ENCODE measurements around the gene FAT1. TPM values are rescaled to one million over a fixed set of nuclear protein-coding genes. Genes with fewer than 3 reads are reported as not detected.

FAT1 gene
- total and polyA plus RNA-seq, 5 donors from 2014 or later = 0.10 TPM; not detected in 4

DNA sequence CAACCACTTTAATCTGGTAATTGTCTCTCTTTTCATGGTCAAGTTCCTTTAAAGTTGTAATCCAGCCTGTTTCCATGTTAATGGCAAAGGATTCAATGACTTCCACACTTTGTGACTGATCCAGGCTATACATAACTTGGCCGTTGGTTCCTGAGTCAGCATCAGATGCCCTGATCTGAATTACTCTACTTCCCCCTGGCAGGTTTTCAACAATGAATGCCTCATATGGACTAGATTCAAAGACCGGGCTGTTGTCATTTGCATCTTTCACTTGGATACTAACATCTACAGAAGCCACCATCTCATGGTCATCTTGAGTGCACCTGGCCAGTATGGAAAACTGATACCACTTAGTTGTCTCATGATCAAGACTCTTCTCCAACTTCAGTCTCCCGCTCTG, 105.7 kb downstream of the FAT1 start:
- Histone ChIP-seq H3K4me1 (ENCODE audit: control insufficient read depth, insufficient read depth, low read length, poor library complexity, severe bottlenecking) (no peaks in the 10 kb centered on the region), H3K27me3 (ENCODE audit: control insufficient read depth, insufficient read depth, low read length) (no peaks in the 10 kb centered on the region), H3K27ac (ENCODE audit: insufficient read depth, low read length, poor library complexity, severe bottlenecking) (no peak overlapping the region), H3K9me3 (ENCODE audit: control insufficient read depth in 2 of 2, low read length in 2 of 2) (no peaks in the 10 kb centered on the region), H3K36me3 (ENCODE audit: control insufficient read depth, insufficient read depth, low read length) (no peaks in the 10 kb centered on the region), H3K4me3 (ENCODE audit: low read depth, low read length) (no peak overlapping the region)
- Mint-ChIP-seq H3K9me3 (peaks cover 0 to 5% (median 2%) of the 10 kb centered on the region in 7 donors), H3K36me3 (no peaks in the 10 kb centered on the region), H3K4me3 (no peak overlapping the region), H3K27me3 (no peaks in the 10 kb centered on the region), H3K27ac (no peak overlapping the region), H3K4me1 (no peaks in the 10 kb centered on the region)
- DNase-seq (no peak), ATAC-seq (ENCODE audit: low read depth in 2 of 2) (no peak)

DNA sequence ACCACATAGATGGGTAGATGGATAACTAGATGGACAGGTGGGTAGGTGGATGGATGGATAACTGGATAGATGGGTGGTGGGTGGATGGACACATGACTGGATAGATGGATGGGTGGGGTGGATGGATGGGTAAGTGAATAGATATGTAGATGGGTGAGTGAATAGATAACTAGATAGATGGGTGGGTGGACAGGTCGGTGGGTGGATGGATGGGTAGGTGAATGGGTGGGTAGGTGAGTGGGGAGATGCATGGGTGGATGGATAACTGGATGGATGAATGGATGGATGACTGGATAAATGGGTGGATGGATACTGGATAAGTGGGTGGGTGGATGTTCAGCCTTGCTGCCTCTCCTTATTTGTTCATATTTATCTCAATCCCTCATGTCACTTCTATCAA, 116.2 kb downstream of the FAT1 start:
- H3K4me3 ChIP-seq (ENCODE audit: low read depth, low read length) = no peak overlapping the region
- H3K4me1 Mint-ChIP-seq = no peaks in the 10 kb centered on the region
- no peaks in the 10 kb centered on the region for H3K27me3 ChIP-seq (ENCODE audit: control insufficient read depth, insufficient read depth, low read length)
- H3K4me1 ChIP-seq (ENCODE audit: control insufficient read depth, insufficient read depth, low read length, poor library complexity, severe bottlenecking) = no peaks in the 10 kb centered on the region
- peaks cover 2 to 13% (median 7%) of the 10 kb centered on the region in 7 donors for H3K9me3 Mint-ChIP-seq
- no peaks in the 10 kb centered on the region for H3K36me3 ChIP-seq (ENCODE audit: control insufficient read depth, insufficient read depth, low read length)
- H3K27ac ChIP-seq (ENCODE audit: insufficient read depth, low read length, poor library complexity, severe bottlenecking) = no peak overlapping the region
- peaks cover 4% of the 10 kb centered on the region for H3K27me3 Mint-ChIP-seq
- DNase-seq = no peak
- H3K27ac Mint-ChIP-seq = no peak overlapping the region
- no peaks in the 10 kb centered on the region for H3K36me3 Mint-ChIP-seq
- H3K9me3 ChIP-seq (ENCODE audit: control insufficient read depth in 2 of 2, low read length in 2 of 2) = no peaks in the 10 kb centered on the region
- H3K4me3 Mint-ChIP-seq = no peak overlapping the region
- ATAC-seq (ENCODE audit: low read depth in 2 of 2) = no peak

DNA sequence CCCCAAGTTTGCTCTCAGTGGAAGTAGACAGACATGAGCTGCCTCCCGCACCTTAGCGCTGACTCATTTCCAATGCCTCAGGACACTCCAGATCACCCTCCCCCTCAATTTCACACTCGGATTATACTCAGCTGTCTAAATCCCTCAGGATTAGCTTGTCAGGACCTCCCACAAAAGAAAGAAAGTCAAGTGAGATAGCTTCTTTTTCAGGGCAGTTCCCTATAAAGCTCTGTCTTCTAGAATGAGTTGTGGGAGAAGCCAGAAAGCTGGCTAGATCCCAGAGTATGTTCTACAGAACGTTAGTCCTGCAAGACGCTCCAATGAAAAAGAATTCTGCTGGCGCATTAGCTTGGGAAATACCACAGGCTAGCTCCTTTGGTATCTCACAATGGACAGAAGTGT, 117.1 kb downstream of the FAT1 start:
- H3K36me3 ChIP-seq (ENCODE audit: control insufficient read depth, insufficient read depth, low read length) = no peaks in the 10 kb centered on the region
- H3K27ac ChIP-seq (ENCODE audit: insufficient read depth, low read length, poor library complexity, severe bottlenecking) = no peak overlapping the region
- Mint-ChIP-seq H3K4me3 (no peak overlapping the region), H3K4me1 (no peaks in the 10 kb centered on the region), H3K27me3 (peaks cover 4% of the 10 kb centered on the region), H3K9me3 (peaks cover 2 to 13% (median 8%) of the 10 kb centered on the region in 7 donors), H3K36me3 (no peaks in the 10 kb centered on the region), H3K27ac (no peak overlapping the region)
- no peak overlapping the region for H3K4me3 ChIP-seq (ENCODE audit: low read depth, low read length)
- DNase-seq (no peak), ATAC-seq (ENCODE audit: low read depth in 2 of 2) (no peak)
- H3K4me1 ChIP-seq (ENCODE audit: control insufficient read depth, insufficient read depth, low read length, poor library complexity, severe bottlenecking) = no peaks in the 10 kb centered on the region
- H3K27me3 ChIP-seq (ENCODE audit: control insufficient read depth, insufficient read depth, low read length) = no peaks in the 10 kb centered on the region
- H3K9me3 ChIP-seq (ENCODE audit: control insufficient read depth in 2 of 2, low read length in 2 of 2) = no peaks in the 10 kb centered on the region

DNA sequence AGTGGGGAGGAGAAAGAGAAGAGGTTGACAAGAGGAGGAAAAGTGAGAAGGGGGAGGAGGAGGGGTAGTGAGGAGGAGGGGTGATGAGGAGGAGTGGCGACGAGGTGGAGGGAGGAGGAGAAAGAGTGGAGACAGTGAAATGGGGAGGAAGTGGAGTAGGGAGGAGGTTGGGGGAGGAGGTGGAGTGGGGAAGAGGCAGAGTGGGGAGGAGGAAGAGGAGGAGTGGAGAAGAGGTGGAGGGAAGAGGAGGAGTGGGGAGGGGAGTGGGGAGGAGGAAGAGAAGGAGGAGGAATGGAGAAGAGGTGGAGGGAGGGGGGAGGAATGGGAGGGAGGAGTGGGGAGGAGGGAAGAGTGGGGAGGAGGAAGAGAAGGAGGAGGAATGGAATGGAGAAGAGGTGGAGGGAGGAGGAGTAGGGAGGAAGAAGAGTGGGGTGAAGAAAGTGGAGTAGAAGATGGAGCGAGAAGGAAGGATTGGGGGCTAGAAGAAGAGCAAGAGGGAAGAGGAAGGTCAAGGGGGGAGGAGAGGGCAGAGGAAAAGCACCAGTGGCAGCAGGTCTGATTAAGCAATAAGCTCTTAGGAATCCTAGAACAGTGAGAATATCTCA, 118.3 kb downstream of the FAT1 start:
- Mint-ChIP-seq H3K9me3 (peaks cover 2 to 13% (median 7%) of the 10 kb centered on the region in 7 donors), H3K27ac (no peak overlapping the region), H3K4me3 (no peak overlapping the region), H3K36me3 (no peaks in the 10 kb centered on the region), H3K27me3 (peaks cover 4% of the 10 kb centered on the region), H3K4me1 (no peaks in the 10 kb centered on the region)
- Histone ChIP-seq H3K9me3 (ENCODE audit: control insufficient read depth in 2 of 2, low read length in 2 of 2) (no peaks in the 10 kb centered on the region), H3K27me3 (ENCODE audit: control insufficient read depth, insufficient read depth, low read length) (no peaks in the 10 kb centered on the region), H3K36me3 (ENCODE audit: control insufficient read depth, insufficient read depth, low read length) (no peaks in the 10 kb centered on the region), H3K27ac (ENCODE audit: insufficient read depth, low read length, poor library complexity, severe bottlenecking) (no peak overlapping the region), H3K4me1 (ENCODE audit: control insufficient read depth, insufficient read depth, low read length, poor library complexity, severe bottlenecking) (no peaks in the 10 kb centered on the region), H3K4me3 (ENCODE audit: low read depth, low read length) (no peak overlapping the region)
- no peak for DNase-seq
- ATAC-seq (ENCODE audit: low read depth in 2 of 2) = no peak

DNA sequence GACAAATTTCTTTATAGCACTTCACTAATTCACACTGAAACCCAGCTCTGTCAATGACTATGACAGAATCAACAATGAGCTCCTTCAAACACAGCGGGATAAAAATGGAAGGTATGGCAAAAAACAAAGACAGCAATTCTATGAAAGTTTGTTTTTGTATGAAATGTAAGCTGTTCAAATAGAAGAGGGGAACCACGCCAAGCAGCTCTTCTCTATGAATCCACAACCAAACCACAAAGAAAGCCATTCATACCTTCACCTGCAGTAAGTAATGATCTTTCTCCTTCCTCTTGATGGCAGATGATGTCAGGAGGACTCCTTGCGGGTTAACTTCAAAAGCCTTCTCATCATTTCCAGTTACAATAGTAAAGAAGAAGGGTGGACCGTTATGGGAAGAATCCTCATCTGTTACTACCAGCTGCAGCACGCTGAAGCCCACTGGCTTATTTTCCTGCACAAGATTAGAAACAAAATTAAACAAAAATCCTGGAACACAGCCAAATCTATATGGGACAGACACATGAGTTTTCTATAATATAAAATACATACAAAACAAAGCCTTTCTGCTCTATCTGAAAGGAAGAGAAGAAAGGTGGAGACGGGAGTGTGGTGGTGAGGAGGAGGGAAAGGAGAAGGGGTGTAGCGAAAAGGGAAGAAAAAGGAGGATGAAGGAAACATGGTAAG, 119.4 kb downstream of the FAT1 start:
- Mint-ChIP-seq H3K36me3 (no peaks in the 10 kb centered on the region), H3K9me3 (peaks cover 2 to 13% (median 6%) of the 10 kb centered on the region in 7 donors), H3K4me1 (no peaks in the 10 kb centered on the region), H3K4me3 (no peak overlapping the region), H3K27ac (no peak overlapping the region), H3K27me3 (peaks cover 4% of the 10 kb centered on the region)
- Histone ChIP-seq H3K9me3 (ENCODE audit: control insufficient read depth in 2 of 2, low read length in 2 of 2) (no peaks in the 10 kb centered on the region), H3K4me1 (ENCODE audit: control insufficient read depth, insufficient read depth, low read length, poor library complexity, severe bottlenecking) (no peaks in the 10 kb centered on the region), H3K4me3 (ENCODE audit: low read depth, low read length) (no peak overlapping the region), H3K36me3 (ENCODE audit: control insufficient read depth, insufficient read depth, low read length) (no peaks in the 10 kb centered on the region), H3K27me3 (ENCODE audit: control insufficient read depth, insufficient read depth, low read length) (no peaks in the 10 kb centered on the region), H3K27ac (ENCODE audit: insufficient read depth, low read length, poor library complexity, severe bottlenecking) (no peak overlapping the region)
- DNase-seq = no peak
- no peak for ATAC-seq (ENCODE audit: low read depth in 2 of 2)

DNA sequence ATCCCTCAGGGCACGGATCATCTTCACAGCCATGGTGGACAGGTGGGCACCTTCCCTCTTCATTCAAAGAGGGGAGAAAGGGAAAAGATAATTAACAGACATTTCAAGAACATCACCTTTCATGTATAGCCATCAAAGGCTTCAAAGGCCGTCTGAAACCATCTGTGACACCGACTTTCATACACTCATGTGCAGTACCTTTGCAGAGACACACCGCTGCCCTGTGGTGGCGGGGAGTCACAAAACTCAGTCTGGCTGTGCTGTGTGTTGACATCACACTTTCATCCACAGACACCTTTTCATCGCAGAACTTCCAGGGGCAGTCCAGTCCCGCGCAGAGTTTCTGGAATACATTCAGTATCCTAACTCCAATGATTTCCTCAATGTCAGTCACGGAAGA, 120.7 kb downstream of the FAT1 start:
- H3K4me1 Mint-ChIP-seq = no peaks in the 10 kb centered on the region

DNA sequence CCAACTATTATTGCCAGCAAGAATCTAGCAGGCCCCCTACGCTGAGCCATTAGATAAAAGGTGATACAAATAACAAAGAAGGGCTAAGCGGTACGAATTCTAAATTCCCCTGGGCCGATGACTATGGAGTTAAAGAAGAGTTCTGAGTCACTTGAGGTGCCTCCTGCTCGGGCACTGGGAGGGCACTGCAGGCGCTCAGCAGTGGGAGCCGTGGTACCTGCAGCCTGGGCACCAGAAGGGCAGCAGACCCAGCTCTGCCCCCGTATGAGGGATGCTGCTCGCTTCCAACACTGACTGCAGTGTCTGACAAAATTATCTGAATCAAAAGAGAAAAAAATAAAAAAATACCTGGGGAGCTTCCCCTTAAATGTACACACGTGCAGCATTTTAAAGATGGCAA, 124.2 kb downstream of the FAT1 start:
- DNase-seq (no peak), ATAC-seq (ENCODE audit: low read depth in 2 of 2) (no peak)
- H3K4me1 Mint-ChIP-seq = no peaks in the 10 kb centered on the region
- H3K27ac ChIP-seq (ENCODE audit: insufficient read depth, low read length, poor library complexity, severe bottlenecking) = no peak overlapping the region
- H3K27ac Mint-ChIP-seq = no peak overlapping the region
- no peak overlapping the region for H3K4me3 Mint-ChIP-seq
- H3K27me3 ChIP-seq (ENCODE audit: control insufficient read depth, insufficient read depth, low read length) = no peaks in the 10 kb centered on the region
- peaks cover 4% of the 10 kb centered on the region for H3K27me3 Mint-ChIP-seq
- H3K9me3 Mint-ChIP-seq = peaks cover 0 to 4% (median 1%) of the 10 kb centered on the region in 7 donors
- H3K36me3 ChIP-seq (ENCODE audit: control insufficient read depth, insufficient read depth, low read length) = no peaks in the 10 kb centered on the region
- no peak overlapping the region for H3K4me3 ChIP-seq (ENCODE audit: low read depth, low read length)
- H3K9me3 ChIP-seq (ENCODE audit: control insufficient read depth in 2 of 2, low read length in 2 of 2) = no peaks in the 10 kb centered on the region
- H3K4me1 ChIP-seq (ENCODE audit: control insufficient read depth, insufficient read depth, low read length, poor library complexity, severe bottlenecking) = no peaks in the 10 kb centered on the region
- no peaks in the 10 kb centered on the region for H3K36me3 Mint-ChIP-seq

More for the DNA sequence above, 120.7 kb downstream of the FAT1 start:
- no peaks in the 10 kb centered on the region for H3K27me3 ChIP-seq (ENCODE audit: control insufficient read depth, insufficient read depth, low read length)
- Mint-ChIP-seq H3K36me3 (no peaks in the 10 kb centered on the region), H3K4me3 (no peak overlapping the region), H3K27ac (no peak overlapping the region), H3K27me3 (peaks cover 4% of the 10 kb centered on the region), H3K9me3 (peaks cover 2 to 8% (median 6%) of the 10 kb centered on the region in 7 donors)
- H3K36me3 ChIP-seq (ENCODE audit: control insufficient read depth, insufficient read depth, low read length) = no peaks in the 10 kb centered on the region
- ATAC-seq (ENCODE audit: low read depth in 2 of 2) (no peak), DNase-seq (no peak)
- no peaks in the 10 kb centered on the region for H3K9me3 ChIP-seq (ENCODE audit: control insufficient read depth in 2 of 2, low read length in 2 of 2)
- no peak overlapping the region for H3K4me3 ChIP-seq (ENCODE audit: low read depth, low read length)
- H3K27ac ChIP-seq (ENCODE audit: insufficient read depth, low read length, poor library complexity, severe bottlenecking) = no peak overlapping the region
- no peaks in the 10 kb centered on the region for H3K4me1 ChIP-seq (ENCODE audit: control insufficient read depth, insufficient read depth, low read length, poor library complexity, severe bottlenecking)

DNA sequence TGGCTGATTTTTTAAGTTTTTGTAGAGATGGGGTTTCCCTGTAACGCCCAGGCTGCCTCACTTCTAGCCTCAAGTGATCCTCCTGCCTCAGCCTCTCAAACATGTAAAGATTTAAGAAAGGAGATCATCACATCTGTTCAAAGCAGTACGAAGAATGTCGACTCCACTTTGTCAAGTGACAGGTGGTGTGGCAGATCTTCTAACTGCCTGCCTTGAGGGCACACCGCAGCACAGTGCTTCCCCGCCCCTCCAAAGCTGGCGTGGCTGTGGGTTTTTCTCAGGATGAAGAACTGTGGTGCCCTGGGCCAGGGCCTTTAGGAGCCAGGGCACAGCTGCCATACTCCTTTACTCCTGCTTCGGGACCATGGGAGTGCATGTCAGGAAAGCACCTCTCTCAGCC, 125.0 kb downstream of the FAT1 start:
- H3K4me3 ChIP-seq (ENCODE audit: low read depth, low read length) = no peak overlapping the region
- no peak overlapping the region for H3K27ac ChIP-seq (ENCODE audit: insufficient read depth, low read length, poor library complexity, severe bottlenecking)
- H3K36me3 ChIP-seq (ENCODE audit: control insufficient read depth, insufficient read depth, low read length) = no peaks in the 10 kb centered on the region
- Mint-ChIP-seq H3K27ac (no peak overlapping the region), H3K27me3 (peaks cover 4% of the 10 kb centered on the region), H3K4me3 (no peak overlapping the region), H3K4me1 (no peaks in the 10 kb centered on the region), H3K36me3 (no peaks in the 10 kb centered on the region), H3K9me3 (peaks cover 0 to 4% (median 0%) of the 10 kb centered on the region in 7 donors)
- DNase-seq = no peak
- H3K9me3 ChIP-seq (ENCODE audit: control insufficient read depth in 2 of 2, low read length in 2 of 2) = no peaks in the 10 kb centered on the region
- H3K4me1 ChIP-seq (ENCODE audit: control insufficient read depth, insufficient read depth, low read length, poor library complexity, severe bottlenecking) = no peaks in the 10 kb centered on the region
- ATAC-seq (ENCODE audit: low read depth in 2 of 2) = no peak
- no peaks in the 10 kb centered on the region for H3K27me3 ChIP-seq (ENCODE audit: control insufficient read depth, insufficient read depth, low read length)
